Calu3 (cell line): Measurements from ENCODE around the gene GPR156. TPM values are rescaled to one million over a fixed set of nuclear protein-coding genes. Genes with fewer than 3 reads are reported as not detected.
"Not testable (repeated sequence)": the region's sequence is repeated elsewhere in the genome, so short reads cannot be mapped to it uniquely, and the experiment has no call there.

Experiments used
- BruUV-seq: library from RNA; stranded (reverse); fragments of 400-500 nt; replicated peaks from 2 replicates; lab custom pipeline; 2021; lab: Mats Ljungman, UMichigan
- CTCF ChIA-PET: fragments of 300-600 bp; sonication (Branson Sonifier 250); formaldehyde crosslinking; loops from one replicate; lab custom pipeline; 2022; ENCODE audit warnings: antibody characterized with exemption; lab: Charles Lee
- DNase-seq: peaks from one replicate; pipeline ENCODE4 v3.0.0; 2022
- H3K27ac Mint-ChIP-seq: one replicate; pipeline ENCODE4 v1.8.0; 2022; ENCODE audit warnings: mixed read lengths; ENCODE audit not compliant: unreplicated experiment
- H3K27me3 Mint-ChIP-seq: one replicate; pipeline ENCODE4 v1.8.0; 2022; ENCODE audit warnings: mixed read lengths; ENCODE audit not compliant: unreplicated experiment
- H3K36me3 Mint-ChIP-seq: one replicate; pipeline ENCODE4 v1.8.0; 2022; ENCODE audit warnings: mild to moderate bottlenecking, moderate library complexity, mixed read lengths; ENCODE audit not compliant: insufficient read depth, unreplicated experiment
- H3K4me1 Mint-ChIP-seq: one replicate; pipeline ENCODE4 v1.8.0; 2022; ENCODE audit warnings: mild to moderate bottlenecking, low read depth, mixed read lengths; ENCODE audit not compliant: unreplicated experiment
- H3K4me3 Mint-ChIP-seq: one replicate; pipeline ENCODE4 v1.8.0; 2022; ENCODE audit warnings: mild to moderate bottlenecking, low read depth, moderate library complexity, mixed read lengths; ENCODE audit not compliant: unreplicated experiment
- H3K9me3 Mint-ChIP-seq: one replicate; pipeline ENCODE4 v1.8.0; 2022; ENCODE audit warnings: low read depth, mixed read lengths; ENCODE audit not compliant: unreplicated experiment
- CTCF ChIP-seq: fragments of 200-600 bp; IDR thresholded peaks from one replicate; pipeline ENCODE4 v1.8.0; 2022; ENCODE audit warnings: antibody characterized with exemption; ENCODE audit not compliant: unreplicated experiment
- intact Hi-C: fragments of 100-400 bp; cut with micrococcal nuclease; formaldehyde crosslinking; loops from one replicate; pipeline ENCODE4 v1.10.0; 2022; ENCODE audit not compliant: unreplicated experiment
- total RNA-seq: library from RNA; stranded (reverse); gene quantifications from 2 replicates; pipeline ENCODE4 v1.2.3, GENCODE V29; 2022

The GPR156 gene
- total RNA-seq, 1 experiment from 2014 or later = 0.45 TPM

- no TSS peak for BruUV-seq
- CTCF ChIA-PET = no interaction called here
- no peak overlapping the region for H3K27ac Mint-ChIP-seq
- intact Hi-C loops = no loop called here
- no peak for TF ChIP-seq CTCF
- H3K9me3 Mint-ChIP-seq = no peaks in the 10 kb centered on the region
- DNase-seq = no peak
- no peaks in the 10 kb centered on the region for H3K27me3 Mint-ChIP-seq
- no peaks in the 10 kb centered on the region for H3K36me3 Mint-ChIP-seq
- H3K4me3 Mint-ChIP-seq = no peak overlapping the region
- H3K4me1 Mint-ChIP-seq = peaks cover 8% of the 10 kb centered on the region
Observed at GRCh38 chr3:120298996-120299395, 14.0 kb upstream of the GPR156 start.

- H3K4me1 Mint-ChIP-seq, H3K27ac Mint-ChIP-seq, H3K27me3 Mint-ChIP-seq, H3K9me3 Mint-ChIP-seq, DNase-seq, H3K4me3 Mint-ChIP-seq, H3K36me3 Mint-ChIP-seq, BruUV-seq, intact Hi-C loops: not testable (repeated sequence)
- CTCF ChIA-PET = interaction anchor here (0.6 kb wide), 1 partner anchor 100 kb away, joined by 3 read pairs; no protein-coding TSS in a partner anchor
Observed at GRCh38 chr3:120291552-120291951, 6.5 kb upstream of the GPR156 start.

- BruUV-seq = no TSS peak
- Mint-ChIP-seq H3K27me3 (no peaks in the 10 kb centered on the region), H3K4me3 (no peak overlapping the region), H3K9me3 (peaks cover 3% of the 10 kb centered on the region), H3K27ac (no peak overlapping the region), H3K4me1 (no peaks in the 10 kb centered on the region), H3K36me3 (no peaks in the 10 kb centered on the region)
- no peak for TF ChIP-seq CTCF
- DNase-seq = no peak
- intact Hi-C loops = no loop called here
- CTCF ChIA-PET = no interaction called here
Observed at GRCh38 chr3:120289636-120290035, 4.6 kb upstream of the GPR156 start.

- peaks cover 7% of the 10 kb centered on the region for H3K4me1 Mint-ChIP-seq
- no peaks in the 10 kb centered on the region for H3K36me3 Mint-ChIP-seq
- CTCF ChIA-PET = interaction anchor here (0.6 kb wide), 1 partner anchor 78 kb away, joined by 7 read pairs; no protein-coding TSS in a partner anchor
- no peak for DNase-seq
- no peak for TF ChIP-seq CTCF
- no TSS peak for BruUV-seq
- peaks cover 12% of the 10 kb centered on the region for H3K27me3 Mint-ChIP-seq
- no peaks in the 10 kb centered on the region for H3K9me3 Mint-ChIP-seq
- no peak overlapping the region for H3K4me3 Mint-ChIP-seq
- intact Hi-C loops = no loop called here
- H3K27ac Mint-ChIP-seq = no peak overlapping the region
Observed at GRCh38 chr3:120286465-120286864, 1.4 kb upstream of the GPR156 start.

GRCh38 chr3:120285508-120285841, 453 bp upstream of the GPR156 start:
- H3K27ac Mint-ChIP-seq = no peak overlapping the region
- no peak for TF ChIP-seq CTCF
- no peaks in the 10 kb centered on the region for H3K9me3 Mint-ChIP-seq
- H3K36me3 Mint-ChIP-seq = no peaks in the 10 kb centered on the region
- no TSS peak for BruUV-seq
- peaks cover 12% of the 10 kb centered on the region for H3K27me3 Mint-ChIP-seq
- intact Hi-C loops = no loop called here
- H3K4me3 Mint-ChIP-seq = no peak overlapping the region
- peaks cover 15% of the 10 kb centered on the region for H3K4me1 Mint-ChIP-seq
- CTCF ChIA-PET = no interaction called here
- no peak for DNase-seq
